ENCODE results near the gene RHEB. TPM values are rescaled to one million over a fixed set of nuclear protein-coding genes. Genes with fewer than 3 reads are reported as not detected.

Gene RHEB
- total RNA-seq, 2 experiments from 2014 or later, result 57.6 to 93.2 TPM

- Histone ChIP-seq H3K4me2 (ENCODE audit: low read length) (no peak overlapping the region), H2AFZ (ENCODE audit: low read length) (no peak overlapping the region), H3K9me2 (ENCODE audit: insufficient read depth, low read length) (no peaks in the 10 kb centered on the region), H4K20me1 (ENCODE audit: insufficient read depth, low read length) (peaks cover 56% of the 10 kb centered on the region), H3K79me2 (ENCODE audit: insufficient read depth, low read depth, low read length) (peaks cover 100% of the 10 kb centered on the region), H3K9me3 (ENCODE audit: low read length) (no peaks in the 10 kb centered on the region), H3K4me3 (ENCODE audit: low read depth, low read length, poor library complexity, severe bottlenecking) (no peak overlapping the region), H3K36me3 (ENCODE audit: insufficient read depth, low read length) (peaks cover 52% of the 10 kb centered on the region), H3K4me1 (ENCODE audit: insufficient read depth, low read length, poor library complexity, severe bottlenecking) (no peaks in the 10 kb centered on the region), H3K27ac (ENCODE audit: low read depth, low read length, poor library complexity, severe bottlenecking) (no peak overlapping the region)
- no peak for TF ChIP-seq EZH2phosphoT487 (IDR thresholded peaks at IDR 0.05; ENCODE audit: borderline replicate concordance, low read depth, low read length)
- TF ChIP-seq CTCF (conservative IDR thresholded peaks at IDR 0.05; ENCODE audit: low read length), result no peak
- intact Hi-C loops (cut with micrococcal nuclease; ENCODE audit: unreplicated experiment), result no loop called here
- ChIA-PET CTCF (ENCODE audit: unreplicated experiment) (no interaction called here), POLR2A (interaction anchor here (0.6 to 1.8 kb wide), 3 partner anchors 14 to 1923 kb away, joined by 3 to 7 read pairs (median 4); no protein-coding TSS in a partner anchor)
- DNase-seq (ENCODE audit: low spot score), result no peak
- no TSS peak for BruUV-seq (replicated peaks)
Measured at GRCh38 chr7:151498495-151498894, 21.2 kb downstream of the RHEB start.

- H4K20me1 ChIP-seq (ENCODE audit: insufficient read depth, low read length), result peaks cover 47% of the 10 kb centered on the region
- no peak overlapping the region for H3K4me2 ChIP-seq (ENCODE audit: low read length)
- CTCF ChIA-PET (ENCODE audit: unreplicated experiment), result no interaction called here
- intact Hi-C loops (cut with micrococcal nuclease; ENCODE audit: unreplicated experiment), result no loop called here
- POLR2A ChIA-PET, result interaction anchor here (0.6 to 1.0 kb wide), 2 partner anchors 8 to 25 kb away, joined by 3 to 8 read pairs; no protein-coding TSS in a partner anchor
- H3K4me1 ChIP-seq (ENCODE audit: insufficient read depth, low read length, poor library complexity, severe bottlenecking), result no peaks in the 10 kb centered on the region
- no peaks in the 10 kb centered on the region for H3K9me3 ChIP-seq (ENCODE audit: low read length)
- no peak for TF ChIP-seq EZH2phosphoT487 (IDR thresholded peaks at IDR 0.05; ENCODE audit: borderline replicate concordance, low read depth, low read length)
- TF ChIP-seq CTCF (conservative IDR thresholded peaks at IDR 0.05; ENCODE audit: low read length), result no peak
- BruUV-seq (replicated peaks), result no TSS peak
- no peak overlapping the region for H3K4me3 ChIP-seq (ENCODE audit: low read depth, low read length, poor library complexity, severe bottlenecking)
- H3K9me2 ChIP-seq (ENCODE audit: insufficient read depth, low read length), result no peaks in the 10 kb centered on the region
- H3K27ac ChIP-seq (ENCODE audit: low read depth, low read length, poor library complexity, severe bottlenecking), result no peak overlapping the region
- H2AFZ ChIP-seq (ENCODE audit: low read length), result no peak overlapping the region
- DNase-seq (ENCODE audit: low spot score), result no peak
- peaks cover 99% of the 10 kb centered on the region for H3K79me2 ChIP-seq (ENCODE audit: insufficient read depth, low read depth, low read length)
- peaks cover 42% of the 10 kb centered on the region for H3K36me3 ChIP-seq (ENCODE audit: insufficient read depth, low read length)
Measured at GRCh38 chr7:151497306-151497871, 22.3 kb downstream of the RHEB start.

GRCh38 chr7:151495360-151495759 is 24.3 kb downstream of the RHEB start:
- BruUV-seq (replicated peaks), result no TSS peak
- POLR2A ChIA-PET, result no interaction called here

More at GRCh38 chr7:151495360-151495759, 24.3 kb downstream of the RHEB start:
- peaks cover 99% of the 10 kb centered on the region for H3K79me2 ChIP-seq (ENCODE audit: insufficient read depth, low read depth, low read length)
- H3K27ac ChIP-seq (ENCODE audit: low read depth, low read length, poor library complexity, severe bottlenecking), result no peak overlapping the region
- TF ChIP-seq EZH2phosphoT487 (IDR thresholded peaks at IDR 0.05; ENCODE audit: borderline replicate concordance, low read depth, low read length), result no peak
- CTCF ChIA-PET (ENCODE audit: unreplicated experiment), result no interaction called here
- no peaks in the 10 kb centered on the region for H3K9me3 ChIP-seq (ENCODE audit: low read length)
- H3K36me3 ChIP-seq (ENCODE audit: insufficient read depth, low read length), result peaks cover 46% of the 10 kb centered on the region
- H2AFZ ChIP-seq (ENCODE audit: low read length), result no peak overlapping the region
- H3K9me2 ChIP-seq (ENCODE audit: insufficient read depth, low read length), result no peaks in the 10 kb centered on the region
- no peaks in the 10 kb centered on the region for H3K4me1 ChIP-seq (ENCODE audit: insufficient read depth, low read length, poor library complexity, severe bottlenecking)
- peaks cover 52% of the 10 kb centered on the region for H4K20me1 ChIP-seq (ENCODE audit: insufficient read depth, low read length)
- H3K4me2 ChIP-seq (ENCODE audit: low read length), result no peak overlapping the region
- DNase-seq (ENCODE audit: low spot score), result no peak
- intact Hi-C loops (cut with micrococcal nuclease; ENCODE audit: unreplicated experiment), result no loop called here
- no peak overlapping the region for H3K4me3 ChIP-seq (ENCODE audit: low read depth, low read length, poor library complexity, severe bottlenecking)

Measured in OCI-LY7 (cell line).